Activated naive CD8-positive, alpha-beta T cell treated with anti-CD3 and anti-CD28 coated beads, Interleukin-2, amount 10 ng/mL, durations not matched to agents 7 days and 5 days (primary cell): ENCODE measurements around the gene TLR9. TPM values are rescaled to one million over a fixed set of nuclear protein-coding genes. Genes with fewer than 3 reads are reported as not detected.

Experiments
- ATAC-seq: fragments of 150-1000 bp; cut with Tn5 transposase; one replicate; pipeline ENCODE4 v1.10.0; 2021; ENCODE audit warnings: low read depth, moderate library complexity
- POLR2A ChIA-PET: fragments of 350-600 bp; sonication (Branson Sonifier 250); formaldehyde crosslinking; loops from one replicate; lab custom pipeline; 2021; ENCODE audit warnings: antibody characterized with exemption; lab: Charles Lee
- DNase-seq: peaks from one replicate; pipeline ENCODE4 v3.0.0; 2021
- H3K27ac Mint-ChIP-seq: one replicate; pipeline ENCODE4 v1.8.0; 2022; ENCODE audit warnings: mild to moderate bottlenecking, mixed read lengths
- H3K27me3 Mint-ChIP-seq: one replicate; pipeline ENCODE4 v1.8.0; 2022; ENCODE audit warnings: mild to moderate bottlenecking, moderate library complexity, mixed read lengths
- H3K36me3 Mint-ChIP-seq: one replicate; pipeline ENCODE4 v1.8.0; 2021; ENCODE audit warnings: mild to moderate bottlenecking, mixed read lengths
- H3K4me1 Mint-ChIP-seq: one replicate; pipeline ENCODE4 v1.8.0; 2021; ENCODE audit warnings: mixed read lengths
- H3K4me3 Mint-ChIP-seq: one replicate; pipeline ENCODE4 v1.8.0; 2022; ENCODE audit warnings: mild to moderate bottlenecking, moderate library complexity, mixed read lengths
- H3K9me3 Mint-ChIP-seq: one replicate; pipeline ENCODE4 v1.8.0; 2021; ENCODE audit warnings: mixed read lengths
- total RNA-seq, 2 experiments: library from RNA; stranded (reverse); gene quantifications; one replicate each; pipeline ENCODE4 v1.2.3, GENCODE V29; 2021

TLR9 gene
- total RNA-seq, 2 experiments from 2014 or later: 1.6 to 2.0 TPM

GRCh38 chr3:52257911-52258310 is 32.5 kb upstream of the TLR9 start:
- ATAC-seq (no peak), DNase-seq (no peak)
- Mint-ChIP-seq H3K36me3 (peaks cover 71% of the 10 kb centered on the region), H3K27ac (peak overlapping the region; percentile 50), H3K27me3 (no peaks in the 10 kb centered on the region), H3K9me3 (no peaks in the 10 kb centered on the region), H3K4me1 (peaks cover 78% of the 10 kb centered on the region), H3K4me3 (no peak overlapping the region)
- POLR2A ChIA-PET: interaction anchor here (1.9 to 30.7 kb wide), 2 partner anchors 18 to 20 kb away, joined by 7 to 1053 read pairs; partner anchors contain the start of genes GLYCTK and WDR82

GRCh38 chr3:52256622-52257021 is 31.2 kb upstream of the TLR9 start:
- POLR2A ChIA-PET: interaction anchor here (0.7 to 30.7 kb wide), 4 partner anchors 12 to 28 kb away, joined by 3 to 1053 read pairs (median 104); partner anchors contain the start of genes GLYCTK, PPM1M, TWF2 and WDR82
- Mint-ChIP-seq H3K36me3 (peaks cover 72% of the 10 kb centered on the region), H3K9me3 (no peaks in the 10 kb centered on the region), H3K4me1 (peaks cover 76% of the 10 kb centered on the region), H3K27me3 (no peaks in the 10 kb centered on the region), H3K4me3 (no peak overlapping the region), H3K27ac (peak overlapping the region; percentile 78)
- ATAC-seq (no peak), DNase-seq (no peak)

GRCh38 chr3:52256159-52256558 is 30.7 kb upstream of the TLR9 start:
- Mint-ChIP-seq H3K4me1 (peaks cover 76% of the 10 kb centered on the region), H3K27me3 (no peaks in the 10 kb centered on the region), H3K9me3 (no peaks in the 10 kb centered on the region), H3K4me3 (no peak overlapping the region), H3K27ac (peak overlapping the region; percentile 99), H3K36me3 (peaks cover 69% of the 10 kb centered on the region)
- POLR2A ChIA-PET: interaction anchor here (5.4 to 30.7 kb wide), 3 partner anchors 11 to 22 kb away, joined by 50 to 1053 read pairs (median 158); partner anchors contain the start of genes GLYCTK, PPM1M, TWF2 and WDR82
- DNase-seq (no peak), ATAC-seq (no peak)

GRCh38 chr3:52254608-52255007 is 29.2 kb upstream of the TLR9 start:
- DNase-seq: peak; percentile 19
- no peak for ATAC-seq
- POLR2A ChIA-PET: interaction anchor here (0.7 to 30.7 kb wide), 9 partner anchors 9 to 1917 kb away, joined by 3 to 1053 read pairs (median 13); partner anchors contain the start of genes GLYCTK, PPM1M, TLR9 and TWF2
- Mint-ChIP-seq H3K36me3 (peaks cover 62% of the 10 kb centered on the region), H3K4me1 (peaks cover 81% of the 10 kb centered on the region), H3K27me3 (no peaks in the 10 kb centered on the region), H3K9me3 (no peaks in the 10 kb centered on the region), H3K4me3 (peak overlapping the region; percentile 54), H3K27ac (peak overlapping the region; percentile 99)

- Mint-ChIP-seq H3K27me3 (no peaks in the 10 kb centered on the region), H3K4me3 (peak overlapping the region; percentile 86), H3K36me3 (peaks cover 62% of the 10 kb centered on the region), H3K9me3 (no peaks in the 10 kb centered on the region), H3K27ac (peak overlapping the region; percentile 99), H3K4me1 (peaks cover 80% of the 10 kb centered on the region)
- POLR2A ChIA-PET: interaction anchor here (1.0 to 30.7 kb wide), 9 partner anchors 9 to 198 kb away, joined by 3 to 1053 read pairs (median 13); partner anchors contain the start of genes GLYCTK, PPM1M, TLR9 and TWF2
- DNase-seq: peak; percentile 77
- ATAC-seq: peak; percentile 84
These were observed 28.2 kb upstream of the TLR9 start for GRCh38 chr3:52253314-52254304.

- H3K36me3 Mint-ChIP-seq: peaks cover 44% of the 10 kb centered on the region
- peak overlapping the region; percentile 14 for H3K4me3 Mint-ChIP-seq
- H3K27ac Mint-ChIP-seq: peak overlapping the region; percentile 94
- H3K9me3 Mint-ChIP-seq: no peaks in the 10 kb centered on the region
- peaks cover 64% of the 10 kb centered on the region for H3K4me1 Mint-ChIP-seq
- ATAC-seq (no peak), DNase-seq (no peak)
- no peaks in the 10 kb centered on the region for H3K27me3 Mint-ChIP-seq
- POLR2A ChIA-PET: interaction anchor here (1.6 to 30.7 kb wide), 4 partner anchors 11 to 28 kb away, joined by 4 to 1053 read pairs (median 81); partner anchors contain the start of genes GLYCTK, TWF2 and WDR82
These were observed 24.7 kb upstream of the TLR9 start for GRCh38 chr3:52250122-52250521.

- H3K4me1 Mint-ChIP-seq: peaks cover 63% of the 10 kb centered on the region
- H3K27me3 Mint-ChIP-seq: no peaks in the 10 kb centered on the region
- H3K4me3 Mint-ChIP-seq: peak overlapping the region; percentile 14
- H3K9me3 Mint-ChIP-seq: no peaks in the 10 kb centered on the region
- ATAC-seq (no peak), DNase-seq (no peak)
- POLR2A ChIA-PET: interaction anchor here (1.6 to 30.7 kb wide), 4 partner anchors 11 to 28 kb away, joined by 4 to 1053 read pairs (median 81); partner anchors contain the start of genes GLYCTK, TWF2 and WDR82
- peaks cover 40% of the 10 kb centered on the region for H3K36me3 Mint-ChIP-seq
- H3K27ac Mint-ChIP-seq: peak overlapping the region; percentile 94
These were observed 24.2 kb upstream of the TLR9 start for GRCh38 chr3:52249683-52250082.

- H3K27me3 Mint-ChIP-seq: no peaks in the 10 kb centered on the region
- ATAC-seq (no peak), DNase-seq (no peak)
- H3K36me3 Mint-ChIP-seq: peaks cover 37% of the 10 kb centered on the region
- H3K4me1 Mint-ChIP-seq: peaks cover 65% of the 10 kb centered on the region
- POLR2A ChIA-PET: interaction anchor here (1.6 to 30.7 kb wide), 4 partner anchors 10 to 29 kb away, joined by 4 to 1053 read pairs (median 89); partner anchors contain the start of genes GLYCTK, TWF2 and WDR82
- H3K27ac Mint-ChIP-seq: peak overlapping the region; percentile 94
- H3K9me3 Mint-ChIP-seq: no peaks in the 10 kb centered on the region
- peak overlapping the region; percentile 91 for H3K4me3 Mint-ChIP-seq
These were observed 23.5 kb upstream of the TLR9 start for GRCh38 chr3:52248816-52249547.

- H3K27ac Mint-ChIP-seq: peak overlapping the region; percentile 94
- no peaks in the 10 kb centered on the region for H3K9me3 Mint-ChIP-seq
- no peak for DNase-seq
- POLR2A ChIA-PET: interaction anchor here (3.8 to 30.7 kb wide), 3 partner anchors 9 to 30 kb away, joined by 20 to 1053 read pairs (median 158); partner anchors contain the start of genes GLYCTK, TWF2 and WDR82
- H3K4me1 Mint-ChIP-seq: peaks cover 63% of the 10 kb centered on the region
- ATAC-seq: no peak
- peak overlapping the region; percentile 91 for H3K4me3 Mint-ChIP-seq
- no peaks in the 10 kb centered on the region for H3K27me3 Mint-ChIP-seq
- H3K36me3 Mint-ChIP-seq: peaks cover 35% of the 10 kb centered on the region
These were observed 22.7 kb upstream of the TLR9 start for GRCh38 chr3:52248165-52248541.

- peaks cover 60% of the 10 kb centered on the region for H3K4me1 Mint-ChIP-seq
- peak overlapping the region; percentile 94 for H3K27ac Mint-ChIP-seq
- H3K4me3 Mint-ChIP-seq: peak overlapping the region; percentile 91
- DNase-seq: no peak
- no peaks in the 10 kb centered on the region for H3K27me3 Mint-ChIP-seq
- no peak for ATAC-seq
- POLR2A ChIA-PET: interaction anchor here (3.8 to 30.7 kb wide), 3 partner anchors 8 to 30 kb away, joined by 20 to 1053 read pairs (median 158); partner anchors contain the start of genes GLYCTK, TWF2 and WDR82
- H3K36me3 Mint-ChIP-seq: peaks cover 31% of the 10 kb centered on the region
- H3K9me3 Mint-ChIP-seq: no peaks in the 10 kb centered on the region
These were observed 22.1 kb upstream of the TLR9 start for GRCh38 chr3:52247409-52248164.

GRCh38 chr3:52246728-52247408 is 21.4 kb upstream of the TLR9 start:
- H3K36me3 Mint-ChIP-seq: peaks cover 29% of the 10 kb centered on the region
- H3K27me3 Mint-ChIP-seq: no peaks in the 10 kb centered on the region
- H3K9me3 Mint-ChIP-seq: no peaks in the 10 kb centered on the region
- peak overlapping the region; percentile 91 for H3K4me3 Mint-ChIP-seq
- DNase-seq (peak; percentile 53), ATAC-seq (peak; percentile 12)
- H3K4me1 Mint-ChIP-seq: peaks cover 59% of the 10 kb centered on the region
- peak overlapping the region; percentile 94 for H3K27ac Mint-ChIP-seq
- POLR2A ChIA-PET: interaction anchor here (1.1 to 30.7 kb wide), 6 partner anchors 7 to 575 kb away, joined by 3 to 1053 read pairs (median 19); partner anchors contain the start of genes GLYCTK and WDR82
